NCI-H1436 treated with DMSO at 0.1 percent for 48 hours (cell line): Measurements from ENCODE around the gene TSPAN9.

Experiments used
- DNase-seq: peaks from one replicate; lab custom pipeline; 2025; lab: John Stamatoyannopoulos, UW

The TSPAN9 gene

DNA sequence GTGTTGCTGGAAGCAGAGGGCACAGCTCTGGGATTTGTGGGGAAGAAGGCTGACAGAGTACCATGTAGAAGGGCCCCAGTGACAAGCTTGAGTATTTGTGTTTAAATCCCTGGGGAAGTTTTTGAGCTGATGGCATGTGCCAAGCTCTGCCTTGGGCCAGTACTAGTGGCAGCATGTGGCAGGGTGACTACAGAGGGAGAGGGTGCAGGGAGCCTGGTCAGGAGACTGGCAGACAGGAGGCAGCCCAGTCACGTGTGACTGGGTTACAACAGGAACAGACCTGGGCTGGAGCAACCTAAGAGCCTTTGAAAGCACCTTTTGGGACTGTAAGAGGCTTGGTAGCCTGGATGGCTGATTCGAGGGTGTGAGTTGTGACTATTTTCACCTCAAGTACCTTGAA, 112.1 kb downstream of the TSPAN9 start:
- no peak for DNase-seq

DNA sequence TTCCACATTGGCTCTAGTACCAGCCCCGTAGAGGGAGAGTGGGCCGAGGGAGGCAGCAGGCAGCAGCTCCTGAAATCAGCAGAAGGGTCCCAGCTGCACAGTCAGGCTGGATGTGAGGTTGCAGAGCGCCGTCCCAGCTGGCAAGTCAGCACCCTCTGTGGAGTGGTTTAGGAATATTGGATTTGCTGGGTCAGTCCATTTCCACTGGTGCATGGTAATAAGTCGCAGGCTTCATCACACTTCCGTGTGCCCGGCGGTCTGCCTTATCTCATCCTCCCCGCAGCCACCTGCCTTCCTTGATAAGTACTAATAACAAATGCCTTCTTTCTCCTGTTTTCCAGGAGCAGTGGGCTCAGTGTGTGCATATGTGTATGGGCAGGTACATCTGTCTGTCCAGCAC, 112.9 kb downstream of the TSPAN9 start:
- DNase-seq = no peak

DNA sequence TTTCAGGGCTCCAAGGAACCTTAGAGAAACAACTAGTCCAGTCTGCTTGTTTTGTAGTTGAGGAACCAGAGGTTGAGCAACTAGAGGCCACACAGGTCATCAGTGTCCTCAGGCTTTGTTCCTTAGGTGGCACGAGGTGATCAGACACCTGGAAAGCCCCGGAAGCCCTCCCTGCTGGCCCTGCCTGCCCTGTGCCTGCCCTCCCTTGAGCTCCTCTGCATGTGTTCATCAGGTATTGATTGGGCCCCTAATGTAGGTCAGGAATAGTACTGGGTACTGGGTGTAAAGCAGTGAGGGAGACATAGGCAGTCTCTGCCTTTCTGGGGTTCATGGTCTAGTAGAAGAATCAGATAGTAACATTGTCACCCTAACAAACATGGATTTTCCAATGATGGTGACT, 114.3 kb downstream of the TSPAN9 start:
- no peak for DNase-seq

DNA sequence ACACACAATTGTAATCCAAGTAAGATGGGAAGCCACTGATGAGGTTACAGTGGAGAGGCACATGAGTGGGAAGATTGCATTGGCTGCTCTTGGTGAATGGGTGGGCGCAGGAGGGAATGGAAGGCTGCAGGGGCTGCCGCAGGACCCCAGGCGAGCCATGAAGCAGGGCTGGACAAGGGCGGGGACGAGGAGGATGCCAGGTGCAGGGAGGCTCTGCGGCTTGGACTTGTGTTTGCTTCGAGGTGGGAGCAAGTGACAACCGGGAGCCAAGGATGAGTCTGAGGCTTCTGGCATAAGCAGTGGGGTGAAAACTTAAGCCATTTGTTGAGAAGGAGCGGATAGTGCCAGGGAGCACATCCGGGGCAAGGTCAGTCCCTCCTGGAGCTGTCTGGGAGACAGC, 115.0 kb downstream of the TSPAN9 start:
- DNase-seq = no peak

DNA sequence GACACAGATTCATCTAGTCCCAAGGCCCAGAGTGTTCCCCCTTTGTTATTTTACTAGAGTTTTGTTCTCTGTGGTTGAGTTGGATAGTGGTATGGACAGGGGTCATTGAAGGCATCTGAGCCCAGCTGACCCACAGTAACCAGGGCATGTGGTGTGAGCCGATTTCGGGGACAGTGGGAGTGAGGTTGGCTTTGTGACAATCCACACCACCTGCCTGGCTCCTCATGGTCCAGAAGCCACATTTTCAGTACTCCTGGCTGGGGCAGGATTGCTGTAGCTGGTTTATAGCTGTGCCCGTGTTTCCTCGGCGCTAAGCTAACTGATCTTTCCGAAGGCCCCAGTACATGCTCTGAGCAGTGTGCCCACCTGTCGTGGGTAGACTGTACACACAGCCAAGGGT, 116.0 kb downstream of the TSPAN9 start:
- no peak for DNase-seq

DNA sequence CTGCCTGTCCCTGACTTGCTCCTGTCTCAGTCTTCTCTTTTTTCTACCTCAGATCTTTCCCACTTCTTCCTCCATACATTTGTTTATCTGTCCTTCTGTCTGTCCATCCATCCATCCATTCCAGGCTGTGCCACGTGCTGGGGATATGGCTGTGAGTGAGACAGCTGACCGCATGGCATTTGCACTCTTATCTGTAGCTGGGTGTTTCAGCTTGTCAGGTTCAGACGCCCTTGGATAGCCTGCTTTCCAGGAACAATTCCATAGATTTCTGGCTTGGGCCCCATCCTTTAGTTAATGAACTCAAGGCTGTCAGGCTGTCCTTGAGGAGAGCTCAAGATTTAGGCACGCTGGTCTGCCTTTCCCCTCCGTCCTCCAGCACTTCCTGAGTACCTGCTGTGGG, 116.6 kb downstream of the TSPAN9 start:
- DNase-seq = no peak

DNA sequence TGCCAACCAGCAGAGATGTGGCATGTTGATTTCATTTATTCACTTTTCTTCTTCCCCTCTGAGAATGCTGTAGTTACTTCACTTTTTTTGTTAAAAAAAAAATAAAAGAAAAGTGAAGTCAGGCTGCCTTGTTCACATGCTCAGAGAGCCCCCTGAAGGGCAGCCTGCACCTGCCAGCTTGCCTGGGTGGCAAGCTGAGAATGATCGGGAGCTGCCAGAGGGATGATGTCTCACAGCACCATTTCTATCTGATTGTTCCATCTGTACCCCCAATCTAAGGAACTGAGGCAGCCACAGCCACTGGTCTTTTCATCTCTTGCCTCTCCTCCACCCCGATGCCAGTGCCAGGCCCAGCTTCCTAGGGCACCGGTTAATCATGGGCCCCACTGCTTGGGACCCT, 118.2 kb downstream of the TSPAN9 start:
- DNase-seq = no peak

DNA sequence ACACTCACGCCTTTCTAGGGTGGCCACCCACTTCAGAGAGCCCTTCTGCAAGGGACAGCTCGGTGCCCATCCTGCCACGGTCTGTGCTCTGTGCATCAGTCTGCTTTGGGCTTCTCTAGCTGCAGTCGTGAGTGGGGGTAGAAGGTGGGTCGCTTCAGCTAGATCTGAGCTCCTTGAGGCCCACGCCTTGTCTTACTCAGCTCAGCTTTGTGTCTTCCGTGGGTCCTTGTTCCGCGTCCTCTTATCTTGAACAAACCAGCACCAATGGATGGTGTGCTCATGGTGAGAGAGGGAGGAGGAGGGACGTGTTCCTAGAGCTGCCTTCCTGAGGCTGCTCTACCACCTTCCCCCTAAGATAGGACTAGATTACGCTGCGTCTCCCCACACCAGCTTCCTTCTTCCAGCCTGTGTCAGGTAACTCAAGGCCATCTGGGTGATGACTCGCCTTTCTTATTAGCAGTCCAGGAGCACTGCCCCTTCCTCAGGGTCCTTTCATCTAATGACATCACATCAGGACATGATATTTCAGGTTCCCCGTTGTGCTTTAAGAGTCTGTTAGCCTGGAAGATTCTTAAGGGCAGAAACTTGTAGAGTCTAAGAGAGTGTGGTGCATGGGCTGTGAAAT, 118.8 kb downstream of the TSPAN9 start:
- DNase-seq = no peak

DNA sequence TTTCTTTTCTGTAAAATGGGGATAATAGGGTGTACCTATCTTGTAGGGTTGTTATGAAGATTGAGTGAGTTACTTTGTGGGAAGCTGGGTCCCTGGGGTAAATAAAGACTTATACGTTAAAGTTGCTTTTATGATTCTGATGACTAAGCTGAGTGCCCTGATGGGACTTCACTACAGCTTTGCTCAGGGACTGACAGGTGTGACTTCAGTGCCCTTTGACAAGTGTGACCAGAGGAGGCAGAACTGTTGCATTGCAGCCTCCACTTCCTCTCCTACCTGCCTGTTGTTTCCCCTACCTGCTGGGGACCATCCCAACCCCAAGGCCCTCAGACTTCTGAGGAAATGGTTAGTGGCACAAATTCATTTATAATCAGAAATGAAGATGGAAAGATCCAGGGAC, 119.3 kb downstream of the TSPAN9 start:
- no peak for DNase-seq

DNA sequence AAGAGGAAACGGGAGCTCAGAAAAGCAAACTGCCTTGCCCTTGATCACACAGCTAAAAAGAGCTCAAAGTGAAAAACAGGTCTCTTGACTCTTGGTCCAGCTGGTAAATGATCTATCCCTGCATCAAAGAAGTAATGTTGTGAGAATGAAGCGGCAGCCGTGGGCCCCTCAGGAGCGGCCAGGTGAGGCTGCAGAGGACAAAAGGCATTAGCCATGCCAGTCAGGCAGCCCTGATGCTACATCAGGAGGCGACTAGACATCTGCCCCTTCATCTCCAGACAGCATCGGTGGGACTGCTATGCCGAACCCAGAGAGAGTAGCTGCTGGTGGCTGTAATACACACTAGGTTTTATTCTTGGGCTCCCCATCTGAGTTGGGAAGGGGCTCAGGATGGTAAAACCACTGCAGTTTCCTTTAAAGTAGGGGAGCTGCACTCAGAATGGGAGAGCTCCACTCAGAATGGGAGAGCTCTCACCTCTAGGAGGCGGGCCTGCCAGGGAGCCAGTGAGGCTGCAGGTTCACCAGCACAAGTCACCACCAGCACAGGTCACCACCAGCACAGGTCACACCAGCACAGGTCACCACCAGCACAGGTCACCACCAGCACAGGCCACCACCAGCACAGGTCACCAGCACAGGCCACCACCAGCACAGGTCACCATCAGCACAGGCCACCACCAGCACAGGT, 120.1 kb downstream of the TSPAN9 start:
- DNase-seq = no peak

DNA sequence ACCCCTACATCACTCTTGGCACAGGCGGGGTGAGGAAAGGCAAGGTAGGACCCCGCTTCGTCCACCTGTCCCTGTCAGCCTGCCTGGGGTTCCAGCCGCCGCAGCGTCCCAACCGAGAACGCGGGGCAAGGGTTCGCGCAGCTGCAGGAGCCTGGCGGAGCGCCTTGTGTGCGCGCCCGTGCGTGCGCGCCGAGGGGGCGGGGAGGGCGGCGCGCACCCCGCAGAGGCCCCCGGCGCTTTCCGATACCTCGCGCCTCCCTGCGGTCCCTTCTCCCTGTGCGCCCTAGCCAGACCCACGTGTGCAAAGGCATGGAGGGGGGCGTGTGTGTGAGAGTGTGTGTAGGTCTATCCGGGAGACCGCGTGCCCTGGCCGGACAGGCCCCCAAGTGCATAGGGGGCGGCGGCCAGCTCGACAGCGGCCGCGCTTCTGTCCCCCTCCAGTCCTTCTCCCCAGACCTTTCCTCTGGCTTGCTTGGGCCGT, 122.4 kb downstream of the TSPAN9 start:
- DNase-seq = no peak

DNA sequence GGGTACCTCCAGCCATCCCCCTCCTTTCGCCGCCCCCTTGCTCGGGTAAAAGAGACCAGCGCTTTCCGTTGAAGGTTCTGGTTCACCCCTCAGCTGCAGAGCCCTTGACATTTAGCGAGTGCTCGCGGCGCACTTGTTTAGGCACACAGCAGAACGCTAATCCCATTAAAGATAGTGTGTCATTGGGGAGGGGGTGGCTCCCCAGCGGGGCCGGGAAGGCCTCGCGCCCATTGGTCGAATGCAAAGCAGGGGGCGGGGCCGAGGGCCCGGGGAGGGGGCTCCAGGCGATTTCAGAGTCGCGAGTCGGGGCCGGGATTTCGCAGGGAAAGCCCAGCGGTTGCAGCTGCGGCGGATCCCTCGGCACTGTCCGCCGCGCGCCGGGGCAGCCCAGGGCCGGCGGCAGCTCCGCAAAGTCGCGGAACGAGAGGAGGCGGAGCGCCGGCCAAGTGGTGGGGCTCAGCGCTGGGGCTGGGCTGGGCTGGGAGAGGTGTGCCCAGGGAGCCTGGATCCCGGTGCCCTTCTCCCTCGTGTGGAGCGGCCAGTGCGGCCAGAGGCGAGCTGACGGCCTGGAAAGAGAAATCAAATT, 122.9 kb downstream of the TSPAN9 start:
- DNase-seq = no peak

DNA sequence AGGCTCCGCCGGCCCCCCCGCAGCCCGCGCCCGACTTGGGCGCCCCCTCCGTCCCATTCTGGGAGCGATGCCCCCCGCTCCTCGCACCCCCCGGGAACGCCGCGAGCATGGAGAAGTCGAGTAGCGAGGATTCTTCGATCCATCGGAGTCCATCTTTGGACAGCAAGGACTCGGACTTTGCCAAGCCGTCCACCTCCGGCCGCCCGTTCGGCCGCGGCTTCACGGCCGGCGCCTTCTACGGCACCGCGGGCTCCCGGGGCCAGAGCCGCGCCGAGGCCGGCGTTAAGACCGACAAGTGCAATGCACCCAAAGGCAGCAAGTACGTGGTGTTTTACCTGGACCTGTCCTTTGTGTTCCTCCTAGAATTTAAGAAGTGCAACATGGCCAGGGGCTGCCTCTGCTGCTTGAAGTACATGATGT, 123.6 kb downstream of the TSPAN9 start:
- DNase-seq = no peak

DNA sequence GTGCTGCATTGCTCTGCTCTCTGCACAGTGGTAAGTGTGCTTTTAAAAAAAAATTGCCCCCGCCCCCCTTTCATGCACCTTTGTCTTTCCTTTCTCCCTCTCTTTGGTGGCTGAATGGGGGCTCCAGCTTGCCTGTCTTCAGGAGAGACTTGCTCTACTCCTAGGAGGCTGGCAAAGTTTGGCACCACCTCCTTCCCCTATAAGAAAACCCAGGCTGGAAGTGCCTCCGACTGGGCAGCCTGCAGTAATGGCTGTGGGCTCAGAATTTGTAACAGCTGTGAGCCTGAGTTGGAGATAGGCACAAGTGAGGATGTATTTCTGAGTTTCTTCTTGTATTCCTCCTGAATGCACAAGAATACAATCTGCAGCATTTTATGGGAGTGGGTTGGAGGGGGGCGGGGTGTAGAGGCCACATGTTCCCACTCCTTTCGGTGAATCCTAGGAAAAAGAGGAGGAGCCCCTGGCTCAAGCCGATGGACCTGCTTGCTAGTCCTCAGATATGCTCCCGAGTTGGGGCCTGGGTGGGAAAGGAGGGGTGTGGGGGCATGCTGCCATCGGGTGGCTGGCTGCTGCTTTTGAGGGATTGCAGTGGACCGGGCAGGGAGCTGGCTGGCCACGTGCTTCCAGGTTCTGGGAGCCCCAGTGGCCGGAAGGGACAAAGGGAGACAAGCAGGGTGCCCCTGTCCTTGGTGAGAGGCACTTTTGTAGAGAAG, 124.3 kb downstream of the TSPAN9 start:
- DNase-seq = no peak

DNA sequence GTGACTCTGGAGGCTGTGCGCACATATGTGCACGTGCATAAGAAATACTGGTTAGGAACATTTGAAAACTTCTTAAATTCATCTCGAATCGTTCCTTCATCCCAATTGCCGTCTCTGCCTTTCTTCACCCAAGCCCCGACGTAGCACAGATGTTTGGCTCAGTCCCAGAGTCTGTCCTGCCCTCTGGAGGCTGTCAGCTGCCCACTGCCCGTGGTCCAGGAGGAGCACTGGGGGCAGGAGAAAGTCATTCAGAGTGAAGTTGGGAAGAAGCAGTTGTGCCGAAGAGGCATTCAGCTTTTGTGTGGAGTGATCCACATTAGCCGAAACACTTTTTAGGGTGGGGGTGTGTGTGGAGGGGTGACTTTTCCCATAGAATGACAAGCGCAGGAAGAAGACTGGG, 124.9 kb downstream of the TSPAN9 start:
- DNase-seq = no peak

DNA sequence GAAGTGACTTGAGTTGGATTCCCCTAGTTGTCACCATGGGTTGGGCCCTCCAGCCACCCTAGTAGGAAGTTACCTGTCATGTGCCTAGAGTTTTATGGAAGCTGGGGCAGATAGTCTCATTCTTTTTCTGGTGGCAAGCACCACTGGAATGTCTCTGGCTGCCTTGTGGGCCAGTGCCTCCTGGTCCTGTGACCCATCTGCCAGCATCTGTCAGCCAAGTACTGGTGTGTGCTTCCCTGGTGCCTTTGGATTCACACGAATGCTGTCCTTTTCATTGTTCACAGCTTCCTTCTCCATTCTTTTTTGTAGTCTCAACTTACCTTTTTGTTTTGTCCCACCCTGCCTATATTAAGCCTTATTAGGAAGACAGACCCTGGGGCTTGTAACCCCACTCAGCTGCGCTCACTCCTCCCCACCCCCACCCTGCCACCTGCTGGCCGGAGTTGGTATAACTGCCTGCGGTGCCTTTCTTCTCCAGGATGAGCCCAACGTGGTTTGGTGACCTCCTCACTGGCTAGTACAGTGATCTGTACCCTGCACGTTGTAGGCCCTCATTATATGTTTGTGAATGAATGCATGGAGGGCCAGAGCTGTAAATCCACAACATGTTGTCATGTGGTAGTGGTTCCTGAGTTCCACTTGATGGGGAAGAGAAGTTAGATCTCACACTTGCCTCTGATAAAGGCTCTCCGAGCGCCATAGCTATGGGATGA, 125.7 kb downstream of the TSPAN9 start:
- DNase-seq = no peak

DNA sequence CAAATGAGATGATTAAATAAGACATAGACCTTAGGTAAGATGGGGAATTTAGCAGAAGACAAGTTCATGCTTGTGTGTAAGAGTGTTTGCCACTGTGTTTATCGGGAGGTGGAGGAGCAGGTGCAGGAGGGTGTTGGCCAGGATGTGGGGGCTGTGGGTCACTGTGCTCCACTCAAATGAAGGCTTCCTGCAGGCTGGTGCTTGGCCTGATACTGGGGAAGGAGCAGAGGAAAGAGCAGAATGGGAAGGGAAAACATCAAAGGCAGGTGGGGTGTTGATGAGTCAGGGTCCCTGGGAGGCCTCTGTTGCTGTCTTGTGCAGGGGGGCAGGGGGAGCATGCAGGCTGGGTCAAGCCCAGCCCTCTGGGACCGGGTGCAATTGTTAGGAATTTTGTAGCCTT, 126.5 kb downstream of the TSPAN9 start:
- no peak for DNase-seq

DNA sequence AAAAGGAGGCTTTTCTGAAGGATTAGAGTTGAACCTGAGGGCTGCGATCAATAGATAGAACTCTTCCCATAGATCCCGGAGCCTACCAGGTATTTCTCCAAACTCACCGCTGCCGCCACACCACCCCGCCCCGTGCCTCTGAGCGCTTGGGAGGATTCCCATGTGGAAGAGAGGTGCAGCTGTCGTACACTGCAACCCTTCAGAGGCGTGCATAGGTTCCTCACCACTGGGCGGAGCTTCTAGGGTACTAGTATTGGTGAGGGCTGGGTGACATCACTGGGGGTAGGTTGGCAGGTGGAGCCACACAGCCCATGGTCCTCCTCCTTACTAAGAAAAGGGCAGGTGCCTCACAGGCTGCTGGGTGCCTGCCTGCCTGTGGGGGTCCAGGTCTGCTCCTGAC, 127.0 kb downstream of the TSPAN9 start:
- no peak for DNase-seq

DNA sequence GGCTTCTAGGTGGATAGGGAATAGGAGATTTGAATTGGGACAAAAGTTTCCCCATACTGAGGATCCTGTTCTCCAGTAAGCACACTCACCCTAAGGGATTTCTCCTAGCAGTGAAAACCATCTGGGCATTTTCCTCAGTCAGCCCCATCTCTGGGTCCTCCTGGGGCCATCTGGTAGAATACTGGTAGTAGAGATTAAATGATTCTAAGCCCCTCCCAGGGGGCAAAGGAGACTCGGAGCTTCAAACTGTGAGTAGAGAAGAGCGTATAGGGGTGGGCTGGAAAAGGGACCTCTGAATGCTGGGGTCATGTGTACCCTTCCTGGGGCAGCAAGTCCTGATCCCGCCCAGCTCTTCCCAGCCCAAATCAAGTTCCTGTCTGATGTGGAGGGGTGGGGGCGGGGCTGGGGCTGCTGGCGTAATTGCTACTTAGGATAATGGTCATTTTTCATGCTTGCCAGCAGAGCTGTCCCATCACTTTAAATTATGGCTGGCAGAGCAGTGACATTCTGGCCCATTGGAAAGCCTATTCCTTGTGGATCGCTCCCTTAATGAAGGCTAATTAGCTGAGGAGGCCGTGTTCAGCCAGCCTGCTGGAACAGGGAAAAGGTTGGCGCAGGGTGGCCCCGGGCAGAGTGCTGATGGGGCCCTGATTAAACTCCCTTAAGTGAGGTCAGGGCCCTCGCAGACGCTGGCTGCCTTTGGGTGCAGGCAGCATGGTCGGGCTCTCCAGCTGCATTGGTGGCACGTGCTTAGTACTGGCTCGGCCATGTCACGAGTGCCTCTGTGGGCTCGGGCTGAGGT, 127.8 kb downstream of the TSPAN9 start:
- no peak for DNase-seq

DNA sequence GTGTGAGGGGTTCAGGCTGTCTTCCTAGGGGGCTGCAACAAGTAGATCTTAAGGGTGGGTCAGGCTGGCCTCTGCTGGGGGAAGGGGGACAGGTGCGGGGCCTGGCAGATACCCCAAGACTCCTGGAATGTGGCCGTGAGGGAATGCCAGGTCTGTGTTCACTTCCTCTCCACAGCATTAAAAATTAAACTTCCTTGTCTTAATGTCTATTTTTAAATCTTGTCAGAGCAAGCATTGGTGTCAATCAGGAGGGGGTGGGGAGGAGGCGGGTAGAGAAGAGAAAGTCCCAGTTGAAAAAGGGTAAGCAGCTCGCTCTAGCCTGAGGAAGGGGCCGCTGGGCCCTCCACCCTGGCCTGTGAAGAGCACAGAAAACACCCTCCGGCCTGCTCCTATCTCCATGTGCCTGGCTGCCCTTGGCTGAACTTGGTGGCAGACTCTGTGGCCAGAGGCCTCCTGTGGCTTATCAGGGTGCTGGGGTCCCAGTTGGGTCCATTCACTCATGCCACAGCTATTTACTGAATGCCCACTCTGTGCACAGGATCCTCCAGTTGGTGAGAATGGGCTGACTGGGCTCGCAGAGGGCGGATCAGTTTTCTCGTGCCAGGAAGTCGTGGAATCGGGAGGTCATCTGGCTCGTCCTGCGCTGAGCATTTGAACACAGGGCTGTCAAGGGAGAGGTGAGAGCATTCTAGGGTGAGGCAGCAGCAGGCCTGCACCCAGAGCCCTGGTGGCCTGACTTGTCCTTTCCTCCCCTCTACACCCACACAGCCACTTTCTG, 128.8 kb downstream of the TSPAN9 start:
- DNase-seq = no peak
